Stomach (tissue), 19 donors: ENCODE data around the gene AKAP6. TPM values are rescaled to one million over a fixed set of nuclear protein-coding genes. Genes with fewer than 3 reads are reported as not detected.
A peak's percentile ranks its signal among the peaks of the same experiment; 100 is the strongest.

Source experiments
- DNase-seq, 2 donors: peaks; one replicate each; pipeline versions ENCODE4 v3.0.0 to v3.0.0-alpha.2; 2013 to 2019
- H3K27ac ChIP-seq, 5 donors: fragments of 200-600 bp in 4 of 5; sonication (generic) in 4 of 5; one replicate each; pipeline ENCODE4 v1.5.1; 2013 to 2019; ENCODE audit warnings: mild to moderate bottlenecking in 1 of 5, moderate library complexity in 1 of 5
- H3K27me3 ChIP-seq, 3 donors: fragments of 200-600 bp; sonication (generic); one replicate each; pipeline ENCODE4 v1.5.1; 2017 to 2019; ENCODE audit warnings: mixed run types in 1 of 3
- H3K36me3 ChIP-seq, 4 donors: fragments of 200-600 bp; sonication (generic); 1 replicate in 3 of 4; 2 replicates in 1 of 4; pipeline ENCODE4 v1.5.1; 2016 to 2019
- H3K4me1 ChIP-seq, 4 donors: fragments of 200-600 bp; sonication (generic); one replicate each; pipeline ENCODE4 v1.5.1; 2016 to 2019
- H3K4me3 ChIP-seq, 4 donors: fragments of 200-600 bp; sonication (generic) in 3 of 4; one replicate each; pipeline ENCODE4 v1.5.1; 2016 to 2019; ENCODE audit warnings: mild to moderate bottlenecking in 1 of 4
- H3K9me3 ChIP-seq, 4 donors: fragments of 200-600 bp; sonication (generic); one replicate each; pipeline ENCODE4 v1.5.1; 2016 to 2019
- EP300 ChIP-seq: sonication (generic); formaldehyde crosslinking; IDR thresholded peaks from one replicate; pipeline ENCODE4 v1.6.1; 2017; ENCODE audit warnings: antibody characterized with exemption
- POLR2A ChIP-seq, 4 donors: fragments of 450-650 bp; IDR thresholded peaks; one replicate each; pipeline ENCODE4 v1.6.1; 2016; ENCODE audit warnings: antibody characterized with exemption in 4 of 4, control low read depth in 2 of 4, mild to moderate bottlenecking in 1 of 4, moderate library complexity in 1 of 4
- POLR2AphosphoS5 ChIP-seq, 3 donors: sonication (generic); formaldehyde crosslinking; IDR thresholded peaks; one replicate each; pipeline ENCODE4 v1.6.1; 2016; ENCODE audit warnings: antibody characterized with exemption in 3 of 3
- WGBS, 5 donors: extraction: QIAGEN DNeasy Blood & Tissue Kit in 3 of 5; methylation state at CpG; one replicate each; pipeline versions ENCODE4 v1.1.5 to v1.1.7; 2013 to 2018; 5-methylcytosine and 5-hydroxymethylcytosine counted together
- intact Hi-C: fragments of 100-400 bp; cut with DNase I; formaldehyde crosslinking; loops from one replicate; pipeline ENCODE4 v1.15.1; 2023; ENCODE audit warnings: low total_unique reads
- long read RNA-seq, 10 donors: transcript quantifications; one replicate each; lab custom pipeline, GENCODE V29; 2026
- polyA plus RNA-seq, 3 donors: library from polyadenylated mRNA; stranded (reverse); fragments of 200-250 nt; gene quantifications; one replicate each; pipeline ENCODE4 v1.2.3, GENCODE V29; 2013
- total RNA-seq, 5 donors: library from RNA; depleted of rRNA; stranded (reverse); fragments of >200 nt; gene quantifications; one replicate each; pipeline versions ENCODE4 v1.1.0 to v1.2.3, GENCODE V29; 2014 to 2016
- TF ChIP-seq, protein P1 (sequence below), 7 experiments: fragments of 450-650 bp in 4 of 7; fragments of 200-600 bp in 3 of 7; sonication (generic) in 3 of 7; IDR thresholded peaks; one replicate each; pipeline ENCODE4 v1.5.1; 2016 to 2019; ENCODE audit warnings: antibody characterized with exemption in 7 of 7, control low read depth in 2 of 7, mild to moderate bottlenecking in 1 of 7
- donor health status: healthy with polysubstance abuse.
- donor health status: Bipolar disorder and iron deficiency.
- donor health status: healthy.

Gene AKAP6, protein sequence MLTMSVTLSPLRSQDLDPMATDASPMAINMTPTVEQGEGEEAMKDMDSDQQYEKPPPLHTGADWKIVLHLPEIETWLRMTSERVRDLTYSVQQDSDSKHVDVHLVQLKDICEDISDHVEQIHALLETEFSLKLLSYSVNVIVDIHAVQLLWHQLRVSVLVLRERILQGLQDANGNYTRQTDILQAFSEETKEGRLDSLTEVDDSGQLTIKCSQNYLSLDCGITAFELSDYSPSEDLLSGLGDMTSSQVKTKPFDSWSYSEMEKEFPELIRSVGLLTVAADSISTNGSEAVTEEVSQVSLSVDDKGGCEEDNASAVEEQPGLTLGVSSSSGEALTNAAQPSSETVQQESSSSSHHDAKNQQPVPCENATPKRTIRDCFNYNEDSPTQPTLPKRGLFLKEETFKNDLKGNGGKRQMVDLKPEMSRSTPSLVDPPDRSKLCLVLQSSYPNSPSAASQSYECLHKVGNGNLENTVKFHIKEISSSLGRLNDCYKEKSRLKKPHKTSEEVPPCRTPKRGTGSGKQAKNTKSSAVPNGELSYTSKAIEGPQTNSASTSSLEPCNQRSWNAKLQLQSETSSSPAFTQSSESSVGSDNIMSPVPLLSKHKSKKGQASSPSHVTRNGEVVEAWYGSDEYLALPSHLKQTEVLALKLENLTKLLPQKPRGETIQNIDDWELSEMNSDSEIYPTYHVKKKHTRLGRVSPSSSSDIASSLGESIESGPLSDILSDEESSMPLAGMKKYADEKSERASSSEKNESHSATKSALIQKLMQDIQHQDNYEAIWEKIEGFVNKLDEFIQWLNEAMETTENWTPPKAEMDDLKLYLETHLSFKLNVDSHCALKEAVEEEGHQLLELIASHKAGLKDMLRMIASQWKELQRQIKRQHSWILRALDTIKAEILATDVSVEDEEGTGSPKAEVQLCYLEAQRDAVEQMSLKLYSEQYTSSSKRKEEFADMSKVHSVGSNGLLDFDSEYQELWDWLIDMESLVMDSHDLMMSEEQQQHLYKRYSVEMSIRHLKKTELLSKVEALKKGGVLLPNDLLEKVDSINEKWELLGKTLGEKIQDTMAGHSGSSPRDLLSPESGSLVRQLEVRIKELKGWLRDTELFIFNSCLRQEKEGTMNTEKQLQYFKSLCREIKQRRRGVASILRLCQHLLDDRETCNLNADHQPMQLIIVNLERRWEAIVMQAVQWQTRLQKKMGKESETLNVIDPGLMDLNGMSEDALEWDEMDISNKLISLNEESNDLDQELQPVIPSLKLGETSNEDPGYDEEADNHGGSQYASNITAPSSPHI (N-terminal part only)
- total RNA-seq (100 to 1,000 TPM in 1 of 5 donors, 10 to 100 TPM in 1, 1 to 10 TPM in 3; 3.2 to 132 (median 3.5) TPM), polyA plus RNA-seq (1 to 10 TPM in 1 of 3 donors, under 1 TPM in 2; 0.15 to 1.4 (median 0.31) TPM)
- long read RNA-seq, donor 1: 0 reads
- long read RNA-seq, donor 2, partial matches to known transcripts: 0 of 1 reads
- long read RNA-seq, donor 2, other reads (novel, unspliced or antisense): 0 of 1 reads
- long read RNA-seq, donor 3: 0 reads
- long read RNA-seq, donor 4: 0 reads
- long read RNA-seq, donor 5: 0 reads
- long read RNA-seq, donor 6: 0 reads
- long read RNA-seq, donor 7: 0 reads
- long read RNA-seq, donor 8: 0 reads
- long read RNA-seq, donor 9, partial matches to known transcripts: 0 of 1 reads
- long read RNA-seq, donor 9, other reads (novel, unspliced or antisense): 0 of 1 reads
- long read RNA-seq, donor 10: 0 reads

DNA sequence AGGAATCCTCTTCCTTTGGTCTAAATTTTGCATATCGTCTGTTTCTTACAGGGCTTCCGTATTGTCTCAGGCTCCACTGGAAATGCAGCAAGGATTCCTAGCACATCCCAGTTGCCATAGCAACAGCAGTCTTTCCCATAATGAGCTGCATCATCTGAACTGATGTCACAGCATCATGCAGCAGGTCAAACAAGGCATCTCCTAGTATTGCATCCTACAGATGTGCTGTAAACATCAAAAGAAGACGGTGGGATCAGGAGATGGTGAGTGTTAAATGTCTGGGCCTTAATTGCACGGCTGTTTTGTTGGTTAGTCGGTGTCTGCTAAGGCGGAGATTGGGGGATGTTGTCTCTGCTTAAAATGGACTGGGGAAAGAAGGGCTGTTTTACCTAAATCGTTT lies at the start of gene AKAP6:
Gene AKAP6, plus strand, starts transcription at position 153 of the 400 bp plus-strand sequence. CDS start 104,196 bp downstream, outside the sequence.
- Histone ChIP-seq H3K9me3 (peaks cover 0 to 4% (median 0%) of the 10 kb centered on the region in 4 donors), H3K27me3 (no peaks in the 10 kb centered on the region)

DNA sequence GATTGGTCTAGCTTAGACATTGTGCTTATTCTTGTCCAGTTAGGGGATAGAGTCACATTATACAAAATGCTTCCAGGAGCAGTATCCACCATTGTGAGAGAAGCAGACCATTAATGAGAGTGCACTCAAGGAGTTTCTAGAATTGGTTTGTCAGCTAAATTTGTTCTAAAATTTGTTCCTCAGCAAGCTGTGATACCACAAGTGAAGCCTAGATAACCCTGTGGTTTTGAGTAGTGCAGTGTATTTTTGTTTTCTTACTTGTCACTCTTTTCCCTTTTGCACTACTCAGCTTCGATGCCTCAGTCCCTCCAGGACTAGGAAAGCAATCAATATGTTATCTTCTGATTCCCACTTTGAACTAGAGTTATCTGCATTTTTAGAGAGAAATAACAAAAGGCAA lies 42.5 kb upstream of the AKAP6 start:
- Histone ChIP-seq H3K9me3 (peaks cover 0 to 10% (median 0%) of the 10 kb centered on the region in 4 donors), H3K4me1 (no peaks in the 10 kb centered on the region), H3K27ac (no peak overlapping the region), H3K36me3 (no peaks in the 10 kb centered on the region), H3K4me3 (no peak overlapping the region), H3K27me3 (no peaks in the 10 kb centered on the region)
- TF ChIP-seq POLR2AphosphoS5 (IDR thresholded peaks at IDR 0.05): no peak
- TF ChIP-seq, protein P1, sequence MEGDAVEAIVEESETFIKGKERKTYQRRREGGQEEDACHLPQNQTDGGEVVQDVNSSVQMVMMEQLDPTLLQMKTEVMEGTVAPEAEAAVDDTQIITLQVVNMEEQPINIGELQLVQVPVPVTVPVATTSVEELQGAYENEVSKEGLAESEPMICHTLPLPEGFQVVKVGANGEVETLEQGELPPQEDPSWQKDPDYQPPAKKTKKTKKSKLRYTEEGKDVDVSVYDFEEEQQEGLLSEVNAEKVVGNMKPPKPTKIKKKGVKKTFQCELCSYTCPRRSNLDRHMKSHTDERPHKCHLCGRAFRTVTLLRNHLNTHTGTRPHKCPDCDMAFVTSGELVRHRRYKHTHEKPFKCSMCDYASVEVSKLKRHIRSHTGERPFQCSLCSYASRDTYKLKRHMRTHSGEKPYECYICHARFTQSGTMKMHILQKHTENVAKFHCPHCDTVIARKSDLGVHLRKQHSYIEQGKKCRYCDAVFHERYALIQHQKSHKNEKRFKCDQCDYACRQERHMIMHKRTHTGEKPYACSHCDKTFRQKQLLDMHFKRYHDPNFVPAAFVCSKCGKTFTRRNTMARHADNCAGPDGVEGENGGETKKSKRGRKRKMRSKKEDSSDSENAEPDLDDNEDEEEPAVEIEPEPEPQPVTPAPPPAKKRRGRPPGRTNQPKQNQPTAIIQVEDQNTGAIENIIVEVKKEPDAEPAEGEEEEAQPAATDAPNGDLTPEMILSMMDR (IDR thresholded peaks at IDR 0.05): no peak
- no peak for TF ChIP-seq POLR2A (IDR thresholded peaks at IDR 0.05)
- no peak for TF ChIP-seq EP300
- intact Hi-C loops: no loop called here
- no peak for DNase-seq
- WGBS, 5 donors: 35 to 48% (median 36%) methylated on average over 1 of the region's 1 CpG

More for the DNA sequence above, at the start of gene AKAP6:
- intact Hi-C loops: no loop called here
- TF ChIP-seq, protein P1 (IDR thresholded peaks at IDR 0.05): no peak
- no peak for TF ChIP-seq EP300
- no peak for TF ChIP-seq POLR2AphosphoS5 (IDR thresholded peaks at IDR 0.05)
- TF ChIP-seq POLR2A (IDR thresholded peaks at IDR 0.05): no peak
- Histone ChIP-seq H3K27ac (no peak within 1 kb of the TSS), H3K4me1 (no peaks in the 10 kb centered on the region), H3K36me3 (no peaks in the 10 kb centered on the region), H3K4me3 (no peak within 1 kb of the TSS)
- WGBS, 5 donors: 77 to 84% (median 78%) methylated on average over 7 of the region's 7 CpGs
- DNase-seq: peak in 1 of 2 donors; percentile 45

DNA sequence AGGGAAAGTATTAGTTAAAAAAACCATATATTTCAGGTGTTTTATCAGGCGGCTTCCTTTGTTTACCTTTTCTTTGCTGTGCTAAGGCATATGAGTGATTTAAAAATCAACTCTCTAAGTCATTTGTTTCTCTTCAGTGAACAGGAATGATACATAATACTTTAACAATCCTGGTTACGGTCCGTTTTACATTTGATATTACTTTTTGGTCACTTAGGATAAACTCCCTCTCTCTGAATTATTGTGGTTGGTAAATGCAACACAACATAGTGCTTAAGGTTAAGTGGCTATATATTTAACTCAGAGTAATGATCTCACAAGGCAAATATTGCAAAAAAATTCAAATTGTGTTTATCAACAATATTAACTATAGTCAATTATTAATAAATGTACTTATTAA lies 32.7 kb upstream of the AKAP6 start:
- TF ChIP-seq POLR2AphosphoS5 (IDR thresholded peaks at IDR 0.05): no peak
- no peak for TF ChIP-seq EP300
- no peak for TF ChIP-seq POLR2A (IDR thresholded peaks at IDR 0.05)
- TF ChIP-seq, protein P1 (IDR thresholded peaks at IDR 0.05): no peak
- Histone ChIP-seq H3K27ac (no peak overlapping the region), H3K9me3 (no peaks in the 10 kb centered on the region), H3K4me3 (no peak overlapping the region), H3K4me1 (no peaks in the 10 kb centered on the region), H3K36me3 (no peaks in the 10 kb centered on the region), H3K27me3 (no peaks in the 10 kb centered on the region)
- intact Hi-C loops: no loop called here
- 51 to 72% (median 59%) methylated on average over 3 of the region's 3 CpGs for WGBS, 5 donors
- no peak for DNase-seq
